ENCODE results near the gene LRTM2.

LRTM2 gene

DNA sequence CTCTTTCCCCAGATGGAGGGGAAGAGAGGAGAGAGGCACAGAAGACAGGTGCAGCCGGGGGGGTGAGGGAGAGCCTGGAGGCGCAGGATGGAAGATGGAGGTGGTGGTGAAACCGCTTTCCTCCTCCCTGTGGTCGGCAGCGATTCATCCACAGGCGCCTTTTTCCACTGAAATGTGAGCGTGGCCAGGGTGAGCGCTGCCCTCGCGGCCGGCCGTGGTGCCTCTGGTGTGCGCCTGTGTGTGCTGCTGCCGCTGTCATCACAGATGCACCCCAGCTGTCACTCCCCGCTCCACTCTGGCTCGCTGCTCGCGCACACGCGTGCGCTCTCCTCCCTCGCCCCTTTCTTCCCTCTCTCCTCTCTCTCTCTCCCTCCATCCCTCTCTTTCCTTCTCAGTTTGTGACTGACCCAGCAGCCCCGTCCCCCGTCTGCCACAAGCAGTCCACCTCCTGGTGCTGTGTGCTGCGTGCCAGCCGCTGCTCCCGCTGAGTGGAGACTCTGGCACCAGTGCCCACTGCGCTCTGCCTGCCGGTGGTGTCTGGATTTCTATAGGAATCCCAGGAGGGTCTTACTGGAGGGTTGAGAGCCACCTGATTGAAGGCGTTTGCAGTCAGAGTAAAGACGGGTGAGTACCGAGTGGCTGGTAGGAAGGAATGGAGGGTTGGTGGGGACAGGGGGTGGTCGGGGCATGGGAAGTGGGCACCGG lies at the start of gene LRTM2:
LRTM2 (plus strand) TSS at position 375 of the 705 bp plus-strand sequence. CDS start 7,584 bp downstream, outside the sequence.
- in situ Hi-C loops (cut with MboI; ENCODE audit: low sequenced_read_pairs): no loop called here

DNA sequence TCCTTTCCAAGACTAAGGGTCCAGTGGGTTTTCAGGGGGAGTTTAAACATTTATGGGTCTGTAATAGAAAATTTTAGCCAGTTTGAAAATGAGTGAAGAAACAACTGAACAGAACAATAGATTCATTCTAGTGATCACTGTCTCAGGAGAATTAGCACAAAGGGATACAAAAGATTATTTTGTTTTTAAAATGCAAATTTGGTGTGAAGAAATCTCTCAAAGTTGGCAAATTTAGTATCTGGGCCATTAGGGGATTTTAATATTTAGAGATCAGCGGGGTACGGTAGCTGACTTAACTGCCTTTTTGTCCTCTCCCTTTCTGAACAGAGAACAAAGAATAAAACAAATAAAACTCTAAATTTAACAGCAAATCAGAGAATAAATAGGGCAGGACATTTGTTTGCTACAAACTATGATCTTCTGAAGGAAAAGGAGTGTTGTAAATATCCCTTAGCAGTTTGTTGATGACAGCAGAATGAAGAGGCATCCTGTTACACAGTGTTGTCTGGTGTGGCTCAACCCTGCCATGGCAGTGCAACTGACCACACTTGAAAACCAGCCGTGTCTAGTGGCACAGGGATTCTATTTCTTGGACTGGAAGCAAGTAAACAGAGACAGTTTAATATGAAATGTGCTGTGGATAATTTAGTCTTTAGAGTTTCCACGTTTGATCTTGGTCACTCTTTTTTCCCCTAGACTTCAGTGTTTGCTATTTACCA lies 46.3 kb upstream of the LRTM2 start:
- in situ Hi-C loops (cut with MboI; ENCODE audit: low sequenced_read_pairs): no loop called here

DNA sequence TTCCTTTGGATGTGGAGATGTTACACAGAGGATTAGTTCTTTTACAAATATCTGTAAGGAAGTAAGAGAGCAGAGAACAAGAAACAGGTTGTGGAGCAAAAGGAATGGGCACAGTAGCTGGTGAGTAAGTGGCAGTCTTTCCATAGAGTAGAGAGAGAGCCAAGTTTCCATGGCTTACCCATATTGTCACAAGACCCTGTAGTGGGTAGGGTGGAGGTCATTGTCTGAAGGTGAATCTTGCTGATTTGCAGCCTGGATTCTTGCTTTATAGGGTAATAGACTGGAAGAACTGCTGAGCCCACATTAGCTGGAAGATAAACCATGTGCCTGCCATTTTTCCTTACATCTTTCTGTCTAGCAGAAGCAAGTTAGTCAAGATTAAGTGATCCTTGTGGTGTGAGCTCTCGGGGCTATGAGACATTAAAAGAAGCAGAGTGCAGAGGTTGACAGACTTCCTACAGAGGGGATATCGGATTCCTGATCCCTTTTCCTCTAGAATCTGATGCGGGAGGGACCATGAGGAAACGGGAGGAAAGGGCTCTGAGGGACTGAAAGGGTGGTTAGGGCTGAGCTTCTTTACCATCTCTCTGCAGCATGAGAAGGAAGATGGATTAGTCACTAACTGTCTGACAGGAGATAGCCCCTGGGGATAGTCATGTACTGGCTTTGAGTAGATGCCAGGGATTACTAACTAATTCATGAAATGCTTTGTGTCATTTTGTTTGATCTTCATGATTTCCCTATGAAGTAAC lies 44.0 kb upstream of the LRTM2 start:
- in situ Hi-C loops (cut with MboI; ENCODE audit: low sequenced_read_pairs): loop anchor here (25.0 kb wide), 1 partner anchor 786 kb away; no protein-coding TSS in a partner anchor

GRCh38 chr12:1777798-1778197 lies 42.6 kb upstream of the LRTM2 start:
- in situ Hi-C loops (cut with MboI; ENCODE audit: low sequenced_read_pairs): loop anchor here (25.0 kb wide), 1 partner anchor 785 kb away; no protein-coding TSS in a partner anchor

GRCh38 chr12:1778911-1779310 lies 41.5 kb upstream of the LRTM2 start:
- in situ Hi-C loops (cut with MboI; ENCODE audit: low sequenced_read_pairs): loop anchor here (25.0 kb wide), 1 partner anchor 783 kb away; no protein-coding TSS in a partner anchor

- in situ Hi-C loops (cut with MboI; ENCODE audit: low sequenced_read_pairs): loop anchor here (25.0 kb wide), 1 partner anchor 783 kb away; no protein-coding TSS in a partner anchor
Measured at GRCh38 chr12:1779783-1780182, 40.6 kb upstream of the LRTM2 start.

DNA sequence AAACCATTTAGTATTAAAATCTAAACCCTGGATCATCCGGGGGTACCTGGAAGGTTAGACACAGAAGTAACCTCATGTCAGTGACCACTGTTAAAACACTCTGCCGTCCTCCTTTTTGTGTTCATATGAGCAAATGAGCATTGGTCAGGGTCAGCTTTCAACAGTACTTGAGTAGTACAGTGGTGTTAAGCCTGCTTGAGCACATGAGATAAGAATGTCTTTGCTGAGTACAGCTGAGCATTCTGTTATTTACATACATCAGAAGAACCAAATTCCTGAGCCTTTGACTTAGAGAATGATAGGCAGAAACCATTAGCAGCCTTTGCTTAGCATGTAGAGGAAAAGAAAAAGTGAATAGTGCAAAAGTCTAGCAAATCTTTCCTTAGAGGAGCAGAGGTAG lies 38.6 kb upstream of the LRTM2 start:
- in situ Hi-C loops (cut with MboI; ENCODE audit: low sequenced_read_pairs): loop anchor here (25.0 kb wide), 1 partner anchor 781 kb away; no protein-coding TSS in a partner anchor

DNA sequence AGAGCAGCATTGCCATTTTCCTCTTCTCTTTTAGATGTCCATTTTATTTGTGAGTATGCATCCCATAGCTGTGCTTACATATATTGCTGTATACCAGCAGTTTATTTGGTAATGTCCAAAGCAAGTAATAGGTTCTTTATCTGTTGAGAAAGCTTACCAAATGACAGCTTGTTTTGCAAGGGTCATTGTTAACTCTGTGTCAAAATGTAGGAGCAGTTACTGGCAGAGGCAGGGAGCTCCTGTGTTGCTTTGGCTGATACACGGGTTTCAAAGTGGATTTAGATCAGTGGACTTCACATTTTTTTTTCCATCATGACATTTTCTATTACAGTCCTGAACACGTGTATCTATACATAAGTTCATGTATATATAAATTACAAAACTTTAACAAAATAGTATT lies 38.1 kb upstream of the LRTM2 start:
- in situ Hi-C loops (cut with MboI; ENCODE audit: low sequenced_read_pairs): loop anchor here (25.0 kb wide), 1 partner anchor 780 kb away; no protein-coding TSS in a partner anchor

GRCh38 chr12:1787714-1788113 lies 32.7 kb upstream of the LRTM2 start:
- in situ Hi-C loops (cut with MboI; ENCODE audit: low sequenced_read_pairs): loop anchor here (5.0 to 25.0 kb wide), 2 partner anchors 140 to 775 kb away; no protein-coding TSS in a partner anchor

DNA sequence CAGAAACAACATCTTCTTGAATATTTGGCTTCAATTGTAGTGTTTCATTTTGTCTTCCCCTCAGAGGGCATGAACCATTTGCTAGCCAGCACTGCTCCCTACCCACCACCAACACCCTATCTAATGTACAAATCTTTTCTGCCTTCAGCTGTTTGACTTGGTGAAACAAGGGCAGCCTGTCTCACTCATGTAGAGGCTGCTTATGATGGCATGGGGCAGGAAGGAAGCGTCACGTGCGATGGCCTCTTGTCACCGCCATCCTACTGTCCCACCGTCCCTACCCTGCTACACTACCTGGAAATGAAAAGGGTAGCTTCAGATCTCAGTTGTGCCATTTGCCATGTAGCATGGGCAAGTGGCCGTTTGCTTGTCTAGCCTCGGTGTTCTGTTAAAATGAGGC lies 29.9 kb upstream of the LRTM2 start:
- in situ Hi-C loops (cut with MboI; ENCODE audit: low sequenced_read_pairs): loop anchor here (25.0 kb wide), 1 partner anchor 772 kb away; no protein-coding TSS in a partner anchor

DNA sequence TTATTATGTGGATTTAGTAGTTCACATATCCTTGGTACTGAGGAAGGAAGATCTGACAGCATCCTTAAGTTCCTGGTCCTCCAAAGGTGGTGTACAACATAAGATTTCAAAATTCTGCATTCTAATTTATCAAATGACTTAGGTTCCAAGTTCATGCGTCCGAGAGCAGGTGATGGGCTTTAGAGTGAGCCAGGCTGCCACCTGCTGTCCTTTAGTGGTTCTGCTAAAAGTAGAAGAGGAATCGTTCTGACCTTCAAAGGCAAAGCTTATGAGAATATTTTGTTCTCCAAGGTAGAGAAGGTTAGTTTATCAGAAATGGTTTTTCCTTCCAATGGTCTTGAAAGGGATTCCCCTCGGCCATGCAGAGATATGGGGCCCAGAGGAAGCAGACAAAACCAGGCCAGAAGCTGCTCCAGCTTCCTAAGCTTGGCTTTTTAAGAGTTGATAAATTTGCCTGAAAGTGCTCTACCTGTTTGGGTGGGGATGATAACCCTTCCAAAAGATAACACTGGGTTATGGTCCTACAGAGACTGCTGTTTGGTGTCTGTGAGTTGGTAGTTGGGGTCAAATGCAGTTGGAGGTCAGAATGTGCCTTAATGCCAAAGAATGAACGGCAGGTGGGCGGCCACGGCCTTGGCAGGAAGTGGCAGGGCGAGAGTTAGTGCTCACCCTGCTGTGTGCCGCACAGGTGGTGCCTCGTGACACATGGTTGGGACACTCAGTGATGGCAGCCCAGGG lies 29.1 kb upstream of the LRTM2 start:
- in situ Hi-C loops (cut with MboI; ENCODE audit: low sequenced_read_pairs): loop anchor here (25.0 kb wide), 1 partner anchor 771 kb away; no protein-coding TSS in a partner anchor

DNA sequence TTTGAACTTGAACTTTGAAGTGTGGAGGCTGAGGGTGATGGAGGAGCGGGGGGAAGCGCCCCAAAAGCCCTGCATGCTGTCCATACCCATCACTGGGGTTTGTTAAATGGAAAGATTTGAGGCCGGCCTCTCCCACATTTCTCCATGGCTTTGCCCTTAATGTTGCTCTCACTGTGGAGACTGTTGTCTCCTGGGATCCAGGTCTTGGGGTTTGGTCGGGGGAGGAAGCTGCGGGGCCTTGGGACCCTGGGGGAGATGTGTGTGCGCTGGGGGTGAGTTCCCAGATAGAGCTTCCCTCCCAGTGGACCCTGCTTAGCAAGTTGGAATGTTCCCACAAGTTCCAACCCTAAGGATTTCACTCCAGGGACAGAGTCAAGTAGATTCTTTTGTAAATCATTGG lies 28.0 kb upstream of the LRTM2 start:
- in situ Hi-C loops (cut with MboI; ENCODE audit: low sequenced_read_pairs): loop anchor here (25.0 kb wide), 1 partner anchor 770 kb away; no protein-coding TSS in a partner anchor

- in situ Hi-C loops (cut with MboI; ENCODE audit: low sequenced_read_pairs): loop anchor here (25.0 kb wide), 1 partner anchor 769 kb away; no protein-coding TSS in a partner anchor
Measured at GRCh38 chr12:1793426-1794210, 26.7 kb upstream of the LRTM2 start.

DNA sequence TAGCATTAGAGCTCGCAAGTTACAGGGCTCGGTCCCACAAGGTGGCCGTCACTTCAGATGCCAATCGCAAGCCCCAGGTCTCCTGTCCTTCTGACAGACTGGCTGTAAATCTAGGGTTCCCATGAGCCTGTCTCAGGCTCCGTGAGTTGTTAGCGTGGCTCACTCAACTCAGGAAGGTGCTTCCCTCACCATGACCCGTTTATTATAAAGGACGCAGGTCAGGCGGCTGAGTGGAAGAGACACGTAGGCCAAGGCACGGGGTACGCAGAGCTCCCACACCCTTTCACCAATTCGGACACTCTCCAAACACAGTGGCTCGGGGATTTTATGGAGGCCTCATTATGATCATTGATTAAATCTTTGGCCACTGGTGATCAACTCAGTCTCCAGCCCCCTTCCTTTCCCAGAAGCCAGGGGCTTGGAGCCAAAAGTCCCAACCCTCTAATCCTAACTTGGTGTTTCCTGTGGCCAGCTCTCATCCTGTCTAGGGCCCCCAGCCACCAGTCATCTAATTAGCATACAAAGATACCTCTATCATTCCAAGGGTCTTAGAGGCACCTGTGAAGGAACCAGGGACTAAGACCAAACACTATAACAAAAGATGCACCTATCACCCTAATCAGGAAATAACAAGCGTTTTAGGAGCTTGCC lies 25.8 kb upstream of the LRTM2 start:
- in situ Hi-C loops (cut with MboI; ENCODE audit: low sequenced_read_pairs): loop anchor here (25.0 kb wide), 1 partner anchor 768 kb away; no protein-coding TSS in a partner anchor

- in situ Hi-C loops (cut with MboI; ENCODE audit: low sequenced_read_pairs): loop anchor here (25.0 kb wide), 1 partner anchor 767 kb away; no protein-coding TSS in a partner anchor
Measured at GRCh38 chr12:1795221-1795784, 25.1 kb upstream of the LRTM2 start.

DNA sequence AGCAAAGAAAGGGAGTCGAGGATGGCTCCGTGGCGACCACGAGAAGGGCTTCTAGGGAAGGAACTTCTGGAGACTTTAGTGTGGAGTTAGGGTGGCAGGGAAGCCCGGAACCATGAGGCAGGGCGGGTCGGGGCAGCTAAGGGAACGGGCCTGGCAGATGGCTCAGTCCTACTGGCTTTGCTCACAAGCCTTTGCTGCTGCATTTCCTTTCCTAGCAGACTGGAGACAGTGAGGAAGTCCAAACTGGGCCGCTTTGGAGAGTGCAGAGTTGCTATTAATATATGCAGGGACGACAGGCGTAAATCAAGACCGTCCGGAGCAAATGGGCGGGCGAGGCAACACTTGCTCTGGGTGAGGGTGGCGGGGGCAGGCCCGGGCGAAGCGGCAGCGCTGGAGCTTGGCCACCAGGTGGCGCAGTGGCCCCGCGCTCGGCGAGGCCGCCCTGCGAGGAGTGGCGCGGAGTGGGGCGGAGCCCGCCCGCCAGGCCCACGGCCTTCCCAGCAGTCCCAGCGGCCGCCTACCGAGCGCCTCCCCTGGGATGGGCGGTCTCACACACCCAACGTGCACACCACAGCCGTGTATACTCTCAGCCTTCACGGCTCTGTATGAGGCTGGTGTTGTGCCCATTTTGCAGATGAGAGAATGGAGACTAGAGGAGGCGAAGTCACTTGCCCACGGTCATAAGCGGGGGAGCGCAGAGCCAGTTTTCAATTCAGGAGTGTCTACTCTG lies 24.4 kb upstream of the LRTM2 start:
- in situ Hi-C loops (cut with MboI; ENCODE audit: low sequenced_read_pairs): loop anchor here (25.0 kb wide), 1 partner anchor 766 kb away; no protein-coding TSS in a partner anchor

- in situ Hi-C loops (cut with MboI; ENCODE audit: low sequenced_read_pairs): loop anchor here (25.0 kb wide), 1 partner anchor 766 kb away; no protein-coding TSS in a partner anchor
Measured at GRCh38 chr12:1796515-1797010, 23.8 kb upstream of the LRTM2 start.
